Caco-2 (cell line): ENCODE data around the gene CPNE2. TPM values are rescaled to one million over a fixed set of nuclear protein-coding genes. Genes with fewer than 3 reads are reported as not detected.

Source experiments
- BruUV-seq: library from RNA; stranded (reverse); fragments of 400-500 nt; replicated peaks from 2 replicates; lab custom pipeline; 2021; lab: Mats Ljungman, UMichigan
- CTCF ChIA-PET: fragments of 300-600 bp; sonication (Branson Sonifier 250); formaldehyde crosslinking; loops from one replicate; lab custom pipeline; 2022; ENCODE audit warnings: antibody characterized with exemption; lab: Charles Lee
- POLR2A ChIA-PET: fragments of 300-600 bp; sonication (Branson Sonifier 250); formaldehyde crosslinking; loops from one replicate; lab custom pipeline; 2022; ENCODE audit warnings: antibody characterized with exemption; lab: Charles Lee
- DNase-seq, 2 experiments: peaks; one replicate each; pipeline versions ENCODE4 v3.0.0 to v3.0.0-alpha.2; 2020 to 2022
- H3K27me3 ChIP-seq: replicated peaks from 2 replicates; pipeline ENCODE4 v1.6.0; 2011; ENCODE audit warnings: low read length; ENCODE audit not compliant: control insufficient read depth, insufficient read depth
- H3K36me3 ChIP-seq: 2 replicates; pipeline ENCODE4 v1.5.1; 2011; ENCODE audit warnings: low read length; ENCODE audit not compliant: control insufficient read depth, insufficient read depth
- H3K4me1 ChIP-seq: fragments of 250-450 bp; sonication (Bioruptor Pico); 2 replicates; pipeline ENCODE4 v1.5.1; 2020; ENCODE audit warnings: mild to moderate bottlenecking
- H3K4me3 ChIP-seq: 2 replicates; pipeline ENCODE4 v1.5.1; 2011; ENCODE audit warnings: low read depth, mild to moderate bottlenecking, control low read depth, low read length
- H3K9me3 ChIP-seq: fragments of 250-450 bp; sonication (Bioruptor Pico); 2 replicates; pipeline ENCODE4 v1.5.1; 2020; ENCODE audit warnings: mild to moderate bottlenecking, moderate library complexity
- H3K27ac Mint-ChIP-seq: one replicate; pipeline ENCODE4 v1.8.0; 2022; ENCODE audit warnings: mixed read lengths; ENCODE audit not compliant: unreplicated experiment
- H3K27me3 Mint-ChIP-seq: one replicate; pipeline ENCODE4 v1.8.0; 2022; ENCODE audit warnings: mixed read lengths; ENCODE audit not compliant: insufficient read depth, unreplicated experiment
- H3K36me3 Mint-ChIP-seq: one replicate; pipeline ENCODE4 v1.8.0; 2022; ENCODE audit warnings: mild to moderate bottlenecking, mixed read lengths; ENCODE audit not compliant: insufficient read depth, unreplicated experiment
- H3K4me1 Mint-ChIP-seq: one replicate; pipeline ENCODE4 v1.8.0; 2022; ENCODE audit warnings: low read depth, mixed read lengths; ENCODE audit not compliant: unreplicated experiment
- H3K4me3 Mint-ChIP-seq: one replicate; pipeline ENCODE4 v1.8.0; 2022; ENCODE audit warnings: mild to moderate bottlenecking, moderate library complexity, mixed read lengths; ENCODE audit not compliant: unreplicated experiment
- H3K9me3 Mint-ChIP-seq: one replicate; pipeline ENCODE4 v1.8.0; 2022; ENCODE audit warnings: mixed read lengths; ENCODE audit not compliant: unreplicated experiment
- CTCF ChIP-seq, 2 experiments: fragments of 200-600 bp in 1 of 2; IDR thresholded peaks; 1 replicate in 1 of 2; 2 replicates in 1 of 2; pipeline versions ENCODE4 v1.5.1 to v1.8.0; 2011 to 2022; ENCODE audit warnings: antibody characterized with exemption in 1 of 2, control low read depth in 1 of 2, inconsistent platforms in 1 of 2, low read depth in 1 of 2, low read length in 1 of 2, mild to moderate bottlenecking in 1 of 2, moderate library complexity in 1 of 2; ENCODE audit not compliant: insufficient read depth in 1 of 2, severe bottlenecking in 1 of 2, unreplicated experiment in 1 of 2
- intact Hi-C: fragments of 100-400 bp; cut with micrococcal nuclease; formaldehyde crosslinking; loops from one replicate; pipeline ENCODE4 v1.10.0; 2022; ENCODE audit not compliant: unreplicated experiment
- total RNA-seq: library from RNA; stranded (reverse); gene quantifications from 2 replicates; pipeline ENCODE4 v1.2.3, GENCODE V29; 2022

Gene CPNE2
- total RNA-seq, 1 experiment from 2014 or later = 46.3 TPM

GRCh38 chr16:57049678-57050077, 42.7 kb upstream of the CPNE2 start:
- no peaks in the 10 kb centered on the region for H3K9me3 Mint-ChIP-seq
- POLR2A ChIA-PET = no interaction called here

GRCh38 chr16:57051696-57052228, 40.6 kb upstream of the CPNE2 start:
- intact Hi-C loops = no loop called here
- Histone ChIP-seq H3K4me3 (no peak overlapping the region), H3K36me3 (no peaks in the 10 kb centered on the region), H3K4me1 (no peaks in the 10 kb centered on the region), H3K27me3 (no peaks in the 10 kb centered on the region), H3K9me3 (no peaks in the 10 kb centered on the region)
- no peaks in the 10 kb centered on the region for H3K9me3 Mint-ChIP-seq
- H3K4me1 Mint-ChIP-seq = no peaks in the 10 kb centered on the region
- no peak for TF ChIP-seq CTCF (IDR thresholded peaks at IDR 0.05; ENCODE audit: insufficient read depth in 1 of 2, low read depth in 1 of 2, low read length in 1 of 2, severe bottlenecking in 1 of 2, unreplicated experiment in 1 of 2)
- H3K27ac Mint-ChIP-seq = no peak overlapping the region
- no peaks in the 10 kb centered on the region for H3K36me3 Mint-ChIP-seq
- peaks cover 11% of the 10 kb centered on the region for H3K27me3 Mint-ChIP-seq
- no peak overlapping the region for H3K4me3 Mint-ChIP-seq
- BruUV-seq = no TSS peak
- CTCF ChIA-PET = interaction anchor here (0.6 kb wide), 1 partner anchor 83 kb away, joined by 3 read pairs; no protein-coding TSS in a partner anchor
- POLR2A ChIA-PET = no interaction called here
- DNase-seq = no peak

More at GRCh38 chr16:57049678-57050077, 42.7 kb upstream of the CPNE2 start:
- Mint-ChIP-seq H3K36me3 (no peaks in the 10 kb centered on the region), H3K4me3 (no peak overlapping the region), H3K27me3 (peaks cover 11% of the 10 kb centered on the region), H3K4me1 (no peaks in the 10 kb centered on the region), H3K27ac (no peak overlapping the region)
- H3K4me1 ChIP-seq = no peaks in the 10 kb centered on the region
- no peak for TF ChIP-seq CTCF (IDR thresholded peaks at IDR 0.05; ENCODE audit: insufficient read depth in 1 of 2, low read depth in 1 of 2, low read length in 1 of 2, severe bottlenecking in 1 of 2, unreplicated experiment in 1 of 2)
- no peaks in the 10 kb centered on the region for H3K36me3 ChIP-seq
- DNase-seq = no peak
- intact Hi-C loops = loop anchor here (5.0 kb wide), 1 partner anchor 97 kb away; no protein-coding TSS in a partner anchor
- no TSS peak for BruUV-seq
- no peaks in the 10 kb centered on the region for H3K27me3 ChIP-seq
- H3K9me3 ChIP-seq = no peaks in the 10 kb centered on the region
- CTCF ChIA-PET = no interaction called here
- H3K4me3 ChIP-seq = no peak overlapping the region

- no peak overlapping the region for H3K4me3 ChIP-seq
- intact Hi-C loops = no loop called here
- Mint-ChIP-seq H3K4me3 (no peak overlapping the region), H3K9me3 (no peaks in the 10 kb centered on the region), H3K27me3 (peaks cover 15% of the 10 kb centered on the region), H3K36me3 (no peaks in the 10 kb centered on the region), H3K4me1 (no peaks in the 10 kb centered on the region), H3K27ac (no peak overlapping the region)
- BruUV-seq = no TSS peak
- ChIA-PET POLR2A (no interaction called here), CTCF (interaction anchor here (0.6 to 1.0 kb wide), 2 partner anchors 44 to 410 kb away, joined by 3 read pairs; no protein-coding TSS in a partner anchor)
- H3K4me1 ChIP-seq = no peaks in the 10 kb centered on the region
- no peak for DNase-seq
- no peaks in the 10 kb centered on the region for H3K9me3 ChIP-seq
- no peaks in the 10 kb centered on the region for H3K36me3 ChIP-seq
- TF ChIP-seq CTCF (IDR thresholded peaks at IDR 0.05; ENCODE audit: insufficient read depth in 1 of 2, low read depth in 1 of 2, low read length in 1 of 2, severe bottlenecking in 1 of 2, unreplicated experiment in 1 of 2) = no peak
- H3K27me3 ChIP-seq = no peaks in the 10 kb centered on the region
Observed at GRCh38 chr16:57053206-57053605, 39.2 kb upstream of the CPNE2 start.
